HG03175 (cell line): ENCODE measurements around the gene CADM3.

Experiments used
- ATAC-seq: cut with Tn5 transposase; IDR thresholded peaks from one replicate; pipeline ENCODE4 v1.9.1; 2021; ENCODE audit warnings: mild to moderate bottlenecking, moderate library complexity; ENCODE audit not compliant: unreplicated experiment

Gene CADM3

DNA sequence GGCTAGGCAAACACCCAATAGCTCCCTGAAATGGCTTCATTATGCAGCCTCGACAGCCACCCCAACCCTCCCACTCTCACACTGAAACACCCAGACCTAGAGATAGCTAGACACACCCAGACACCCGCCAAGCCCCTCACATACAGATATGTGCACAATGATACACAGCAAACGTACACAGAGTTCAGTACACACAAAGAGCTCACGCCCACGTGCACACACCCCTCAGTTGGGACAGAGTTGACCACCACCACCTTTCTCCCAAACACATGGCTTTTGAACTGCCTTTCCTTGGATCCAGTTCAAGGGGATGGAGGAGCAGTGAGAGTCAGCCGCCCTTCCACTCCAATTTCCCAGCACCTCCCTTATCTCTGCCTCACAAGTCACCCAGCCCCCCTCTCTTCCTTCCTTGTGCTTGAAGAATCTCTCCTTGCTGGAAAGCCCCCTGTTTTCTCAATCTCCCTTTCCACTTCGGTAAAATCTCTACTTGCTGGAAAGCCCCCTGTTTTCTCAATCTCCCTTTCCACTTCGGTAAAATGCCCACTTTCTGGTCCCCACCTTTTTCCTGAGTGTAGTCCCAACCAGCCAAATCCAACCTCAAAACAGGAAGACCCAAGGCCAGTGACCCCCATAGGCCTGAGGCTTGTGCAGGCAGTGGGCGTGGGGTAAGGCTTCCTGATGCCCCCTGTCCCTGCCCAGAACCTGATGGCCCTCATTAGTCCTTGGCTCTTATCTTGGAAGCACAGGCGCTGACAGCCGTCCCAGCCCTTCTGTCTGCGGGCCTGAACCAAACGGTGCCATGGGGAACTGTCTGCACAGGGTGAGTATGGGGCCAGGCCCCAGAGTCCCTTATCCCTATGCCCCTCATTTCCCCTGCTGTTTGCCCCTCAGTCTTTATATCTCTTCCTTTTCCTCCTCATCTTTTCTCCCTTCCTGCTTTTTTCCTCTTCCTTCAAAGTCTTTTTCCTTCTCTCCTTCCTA lies 33.0 kb downstream of the CADM3 start, which contains the start of gene ACKR1:
TSS of gene ACKR1 (plus strand) at position 715 of the 981 bp plus-strand sequence. CDS start at position 800, 85 bp downstream.
- ATAC-seq, result no peak

DNA sequence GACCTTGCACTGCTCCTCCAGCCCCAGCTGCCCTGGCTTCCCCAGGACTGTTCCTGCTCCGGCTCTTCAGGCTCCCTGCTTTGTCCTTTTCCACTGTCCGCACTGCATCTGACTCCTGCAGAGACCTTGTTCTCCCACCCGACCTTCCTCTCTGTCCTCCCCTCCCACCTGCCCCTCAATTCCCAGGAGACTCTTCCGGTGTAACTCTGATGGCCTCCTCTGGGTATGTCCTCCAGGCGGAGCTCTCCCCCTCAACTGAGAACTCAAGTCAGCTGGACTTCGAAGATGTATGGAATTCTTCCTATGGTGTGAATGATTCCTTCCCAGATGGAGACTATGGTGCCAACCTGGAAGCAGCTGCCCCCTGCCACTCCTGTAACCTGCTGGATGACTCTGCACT lies 33.8 kb downstream of the CADM3 start:
- ATAC-seq, result no peak

DNA sequence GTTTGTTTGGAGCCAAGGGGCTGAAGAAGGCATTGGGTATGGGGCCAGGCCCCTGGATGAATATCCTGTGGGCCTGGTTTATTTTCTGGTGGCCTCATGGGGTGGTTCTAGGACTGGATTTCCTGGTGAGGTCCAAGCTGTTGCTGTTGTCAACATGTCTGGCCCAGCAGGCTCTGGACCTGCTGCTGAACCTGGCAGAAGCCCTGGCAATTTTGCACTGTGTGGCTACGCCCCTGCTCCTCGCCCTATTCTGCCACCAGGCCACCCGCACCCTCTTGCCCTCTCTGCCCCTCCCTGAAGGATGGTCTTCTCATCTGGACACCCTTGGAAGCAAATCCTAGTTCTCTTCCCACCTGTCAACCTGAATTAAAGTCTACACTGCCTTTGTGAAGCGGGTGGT lies 34.7 kb downstream of the CADM3 start:
- no peak for ATAC-seq

DNA sequence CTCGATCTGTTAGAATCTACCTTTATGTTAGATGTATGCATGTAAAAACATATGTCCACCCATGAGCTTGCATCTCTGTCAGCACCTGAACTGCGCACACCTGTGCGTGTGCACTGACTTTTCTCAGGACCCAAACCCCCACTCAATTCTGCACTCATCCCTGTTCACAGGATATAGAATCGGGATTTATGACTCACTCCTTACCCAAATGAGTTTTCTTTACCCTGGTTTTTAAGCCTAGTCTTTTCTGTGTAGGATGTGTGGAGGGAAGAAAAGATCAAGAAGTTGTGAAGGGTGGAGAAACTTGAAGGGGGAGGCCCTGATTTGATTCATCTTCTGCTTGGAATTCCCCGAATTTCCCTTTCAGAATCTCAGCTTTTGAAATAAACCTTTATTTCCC lies 35.7 kb downstream of the CADM3 start:
- no peak for ATAC-seq

DNA sequence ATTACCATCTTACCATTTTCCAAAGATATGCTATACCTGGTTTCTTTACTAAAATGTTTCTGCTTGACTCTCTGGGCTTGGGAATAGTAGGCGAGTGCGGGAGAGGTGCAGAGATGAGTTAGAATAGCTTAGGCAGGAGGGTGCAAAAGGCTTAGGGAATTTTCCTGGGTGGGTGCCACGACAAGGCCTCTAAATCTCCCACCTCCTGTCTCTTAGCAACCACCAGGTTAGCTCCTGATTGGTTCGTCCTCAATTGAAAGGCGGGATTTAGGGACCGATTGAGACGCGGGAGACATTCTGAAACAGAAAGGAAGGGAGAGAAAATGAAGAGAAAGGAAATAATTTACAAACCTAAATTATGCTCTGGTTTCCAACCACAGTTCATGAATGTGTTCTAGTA lies 36.4 kb downstream of the CADM3 start:
- ATAC-seq, result no peak

DNA sequence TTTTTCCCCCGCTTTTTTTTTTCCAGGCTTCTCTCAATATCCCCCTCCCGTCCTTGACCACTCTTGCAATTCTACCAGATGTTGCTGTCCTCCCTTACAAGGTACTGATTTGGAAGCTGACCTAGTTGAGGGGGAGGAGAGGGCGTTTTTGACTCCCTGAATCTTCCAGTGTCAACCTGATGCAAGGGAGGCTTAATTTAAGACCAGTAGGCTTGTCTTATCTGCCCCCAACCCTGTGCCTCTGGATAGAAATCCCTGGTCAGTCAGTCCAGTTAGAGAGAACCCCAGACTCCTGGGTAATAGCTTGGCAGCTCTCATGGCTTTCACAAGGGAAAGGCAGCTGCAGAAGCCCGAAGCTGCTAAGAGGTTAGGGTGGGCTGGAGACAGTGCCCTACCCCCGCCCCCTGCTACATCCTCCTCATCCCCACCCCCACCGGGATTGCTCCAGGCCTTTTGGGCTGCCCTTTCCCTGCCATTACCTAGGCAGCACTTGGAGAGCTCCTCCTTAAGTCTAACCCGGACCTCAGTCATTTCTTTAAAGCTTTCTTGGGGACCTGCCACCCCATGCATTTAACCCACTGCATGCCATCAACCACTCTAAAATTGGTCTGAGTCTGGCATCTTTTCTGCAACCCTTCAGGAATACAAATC lies 36.9 kb downstream of the CADM3 start:
- no peak for ATAC-seq

DNA sequence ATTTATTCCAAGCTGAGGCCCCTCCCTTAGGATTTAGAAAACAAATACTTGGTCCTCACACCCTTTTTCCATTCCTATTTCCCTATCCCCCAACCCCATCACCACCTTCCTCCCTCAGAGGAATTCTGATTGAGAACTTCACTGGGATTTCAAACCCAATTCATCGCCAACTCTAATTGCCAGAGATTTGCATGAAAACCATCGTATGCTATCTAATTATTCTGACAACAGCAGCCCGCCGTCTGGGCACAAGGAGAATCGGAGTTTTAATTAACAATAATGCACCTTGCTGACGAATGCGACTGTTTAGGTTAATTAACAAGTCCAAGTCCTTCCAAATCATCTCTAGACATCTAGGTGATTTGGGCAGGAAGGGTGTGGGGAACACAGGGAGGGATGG lies 37.6 kb downstream of the CADM3 start:
- ATAC-seq, result no peak

DNA sequence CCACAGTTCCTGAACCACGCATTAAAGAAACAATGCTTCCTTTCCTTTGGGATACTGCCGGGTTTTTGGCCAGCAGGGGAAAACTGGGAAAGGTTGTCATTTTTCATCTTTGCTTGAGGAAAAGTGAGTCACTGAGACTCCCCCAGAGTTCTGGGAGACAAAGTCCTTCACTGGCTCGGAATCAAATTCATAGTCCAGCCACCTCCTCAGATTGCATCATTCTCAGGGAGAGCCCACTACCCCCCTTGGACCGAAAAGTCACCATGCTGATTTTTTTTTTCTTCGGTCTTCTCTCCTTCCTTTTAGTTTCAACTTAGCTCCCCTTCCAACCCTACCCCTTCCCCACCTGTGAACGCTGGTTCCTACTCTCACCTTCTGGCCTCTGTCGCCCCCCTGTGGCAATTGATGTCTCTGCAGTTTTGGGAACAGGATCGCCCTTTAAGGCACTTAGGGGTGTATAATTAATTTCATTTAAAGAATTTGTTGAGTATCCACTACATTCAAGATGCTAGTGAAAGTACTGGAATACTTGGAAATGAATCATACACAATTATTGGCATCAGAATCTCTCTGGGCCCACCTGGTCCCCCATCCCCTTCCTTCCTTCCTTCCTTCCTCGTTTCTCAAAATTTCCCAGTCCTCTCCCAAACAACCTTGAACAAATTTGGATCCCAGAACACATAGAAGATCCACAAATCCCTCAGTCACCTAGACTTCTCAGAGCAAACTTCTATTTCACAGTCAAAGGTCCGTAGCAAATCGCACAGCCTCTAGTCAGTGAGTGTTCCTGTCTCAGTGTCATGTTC lies 40.1 kb downstream of the CADM3 start:
- ATAC-seq, result no peak

DNA sequence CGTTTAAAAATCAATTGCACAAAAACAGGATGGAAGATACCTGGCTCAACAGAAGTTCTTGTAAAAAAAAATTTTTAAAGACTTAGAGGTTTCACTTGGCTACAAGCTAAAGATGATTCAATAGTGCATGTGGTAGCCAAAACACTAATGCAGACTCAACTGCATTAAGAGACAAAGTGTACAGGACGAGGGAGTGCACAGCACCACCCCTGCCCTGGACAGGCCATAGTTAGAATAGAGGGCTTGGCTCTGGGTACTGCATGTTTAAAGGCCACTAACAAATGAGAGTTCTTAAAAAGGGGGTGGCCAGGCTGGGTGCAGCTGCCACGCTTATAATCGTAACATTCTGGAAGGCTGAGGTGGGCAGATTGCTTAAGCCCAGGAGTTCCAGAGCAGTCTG lies 41.2 kb downstream of the CADM3 start:
- ATAC-seq, result no peak

DNA sequence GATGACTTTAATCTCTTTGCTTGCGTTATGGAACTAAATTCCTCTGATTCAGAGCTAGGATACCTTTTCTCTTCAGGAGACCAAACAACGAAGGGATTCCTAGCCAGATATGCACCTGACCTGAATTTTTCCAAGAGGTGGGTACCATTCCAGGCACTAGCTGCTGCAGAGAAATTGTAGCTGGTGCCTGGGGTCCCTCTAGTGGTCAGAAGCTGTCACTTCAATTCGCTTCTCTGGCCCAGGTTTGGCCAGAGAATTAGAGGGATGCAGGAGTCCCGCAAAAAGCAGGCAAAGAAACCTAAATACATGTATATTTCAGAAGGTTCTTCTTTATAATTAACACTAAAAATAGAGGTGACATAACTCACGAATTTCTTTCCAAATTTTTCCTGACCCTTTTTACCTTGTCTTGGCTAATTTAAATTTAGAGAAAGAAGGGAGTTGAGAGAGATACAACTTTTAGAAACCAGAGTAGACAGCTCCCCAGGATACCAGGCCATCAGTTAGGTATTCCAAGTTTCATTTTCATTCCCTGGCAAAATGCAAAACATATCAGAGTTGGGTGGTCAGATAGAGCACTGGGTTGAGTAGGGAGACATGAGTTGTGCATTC lies 42.8 kb downstream of the CADM3 start:
- no peak for ATAC-seq

DNA sequence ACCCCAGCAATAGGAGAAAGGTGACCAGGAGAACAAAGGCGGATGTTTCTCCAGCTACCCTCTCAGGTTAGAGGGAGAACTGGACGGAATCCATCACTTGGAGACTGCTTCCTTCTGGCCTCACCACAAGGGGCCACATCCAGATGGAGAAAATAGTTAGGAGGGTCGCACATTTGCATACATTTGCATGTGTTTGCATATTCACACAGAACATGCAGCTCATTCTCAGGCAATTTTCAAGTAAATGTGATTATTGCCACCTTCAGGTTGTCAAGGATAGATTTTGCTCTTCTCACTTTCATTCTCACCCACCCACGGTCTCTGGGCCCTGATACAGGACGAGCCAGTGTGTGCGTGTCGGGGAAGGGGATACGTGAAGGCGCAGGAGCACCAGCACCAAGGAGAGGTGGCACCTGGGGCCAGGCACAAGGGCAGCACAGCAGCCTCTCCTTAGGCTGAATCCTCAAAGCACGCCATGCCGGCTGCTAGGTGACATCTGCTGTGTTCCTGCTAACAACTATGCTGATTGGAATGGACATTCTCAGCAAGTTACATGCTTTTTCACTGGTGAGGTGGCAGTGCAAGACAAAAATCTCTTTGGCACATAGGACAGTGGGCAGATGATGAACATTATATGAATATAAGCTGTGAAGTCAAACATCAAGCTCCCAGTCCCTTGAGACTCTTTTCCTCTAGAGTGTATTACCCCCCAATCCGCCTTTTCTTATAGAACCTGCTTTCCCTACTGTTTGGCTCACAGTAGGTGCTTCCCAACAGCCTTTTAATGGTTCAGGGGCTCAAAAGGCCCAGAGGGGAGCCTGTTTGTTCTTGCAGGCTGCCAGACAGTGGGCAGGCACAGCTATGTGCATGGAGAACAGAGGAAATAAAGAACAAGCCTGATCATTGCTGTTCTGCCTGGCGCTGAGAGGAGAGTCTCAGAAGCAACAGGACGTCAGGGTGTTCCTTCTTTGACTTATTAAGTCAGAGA lies 47.5 kb downstream of the CADM3 start:
- ATAC-seq, result no peak

DNA sequence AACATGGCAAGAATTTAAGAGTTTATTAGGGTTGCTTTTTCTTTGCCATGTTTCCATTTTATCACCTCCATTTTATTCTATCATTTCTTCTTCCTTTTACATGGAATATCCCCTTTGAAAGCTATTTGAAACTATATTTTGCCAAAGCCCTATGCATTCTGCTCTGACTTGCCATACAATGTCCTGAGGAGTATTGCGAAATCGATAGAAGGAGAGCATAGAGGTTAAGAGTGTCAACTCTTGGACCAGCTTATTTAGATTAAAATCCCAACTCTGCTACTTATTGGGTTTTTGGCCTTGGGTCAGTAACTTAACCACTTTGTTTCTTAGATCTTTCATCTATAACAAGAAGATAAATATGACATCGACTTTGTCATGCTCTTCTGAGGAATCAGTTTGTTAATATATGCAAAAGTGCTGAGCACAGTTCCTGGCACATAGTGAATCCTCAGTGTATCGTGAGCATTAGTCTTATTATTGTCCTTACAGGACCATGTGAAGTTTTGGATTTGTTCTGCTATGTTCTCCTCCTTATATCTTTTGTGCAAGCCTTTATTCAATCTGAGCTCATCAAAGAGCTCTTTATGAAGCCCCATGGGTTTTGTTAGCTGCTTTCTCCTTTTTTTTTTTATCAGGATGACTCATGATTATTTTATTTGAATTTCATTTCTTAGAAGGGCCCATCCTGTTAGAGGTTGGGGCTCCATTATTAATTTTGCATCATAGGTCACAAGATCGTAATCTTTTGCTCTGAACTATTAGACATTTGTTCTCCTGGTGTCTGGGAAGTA lies 50.9 kb downstream of the CADM3 start:
- no peak for ATAC-seq

DNA sequence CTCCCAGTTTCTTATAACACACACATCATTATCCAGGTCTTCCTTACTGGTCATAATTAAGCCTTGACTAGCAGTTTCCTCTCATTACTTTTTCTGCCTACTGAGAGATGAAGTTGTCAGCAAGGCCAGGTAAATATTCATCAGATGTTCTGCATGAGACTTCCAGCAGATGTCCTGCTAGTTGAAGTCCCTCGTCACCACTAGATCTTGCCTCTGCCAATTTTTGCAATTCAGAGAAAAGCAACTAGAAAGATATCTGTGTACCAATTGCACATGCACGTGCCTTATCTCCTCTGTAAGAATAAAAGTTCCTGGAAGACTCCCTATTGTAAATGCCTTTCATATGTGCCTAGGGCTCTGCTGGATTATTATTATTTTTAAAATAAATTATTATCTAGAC lies 51.6 kb downstream of the CADM3 start:
- no peak for ATAC-seq

DNA sequence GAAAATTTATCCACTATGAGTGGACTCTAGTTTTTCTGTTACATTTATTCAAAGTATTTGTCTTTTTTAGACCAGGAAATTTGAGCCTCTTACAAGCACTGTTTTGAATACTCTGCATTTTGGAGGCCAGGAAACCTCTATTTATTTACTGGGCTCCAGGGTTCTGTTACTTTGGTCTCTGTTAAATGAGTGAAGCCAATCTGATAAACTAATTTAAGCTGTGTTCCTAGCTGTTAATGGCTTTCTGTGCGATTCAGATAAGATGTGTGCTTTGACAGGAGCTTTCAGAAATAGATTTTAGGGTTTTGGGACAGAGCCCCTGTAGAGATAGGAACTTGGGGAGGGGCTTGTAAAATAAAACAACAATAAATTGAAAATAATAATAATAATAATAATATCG lies 57.1 kb downstream of the CADM3 start:
- ATAC-seq, result no peak

DNA sequence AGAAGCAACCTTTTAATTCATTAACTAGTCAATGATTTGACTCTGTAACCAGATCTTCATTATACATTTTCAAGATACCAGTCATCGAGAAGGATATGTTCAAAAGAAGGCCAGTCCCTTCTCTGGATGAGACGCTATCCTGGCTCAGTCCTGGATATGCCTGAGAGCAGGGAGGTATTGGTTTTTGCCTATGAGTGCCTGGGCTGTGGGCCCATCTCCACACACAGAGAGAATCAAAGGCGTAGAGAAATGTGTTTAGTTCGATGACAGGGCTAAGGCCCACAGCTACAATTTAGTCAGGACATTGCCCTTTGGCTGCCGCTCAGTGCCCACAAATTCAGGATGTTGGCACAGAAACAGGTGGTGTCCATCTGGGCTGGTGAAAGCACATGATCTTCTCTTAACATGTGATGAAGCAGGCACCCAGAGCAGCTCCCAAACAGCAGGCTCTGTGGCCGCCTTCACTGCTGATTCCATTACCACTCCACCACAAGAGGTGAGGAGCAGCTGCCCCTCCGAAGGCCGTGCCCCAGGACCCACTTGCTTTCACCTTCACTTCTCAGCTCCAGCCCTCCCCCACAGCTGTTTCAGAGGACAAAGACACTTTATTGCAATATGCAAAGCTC lies 58.0 kb downstream of the CADM3 start:
- no peak for ATAC-seq

DNA sequence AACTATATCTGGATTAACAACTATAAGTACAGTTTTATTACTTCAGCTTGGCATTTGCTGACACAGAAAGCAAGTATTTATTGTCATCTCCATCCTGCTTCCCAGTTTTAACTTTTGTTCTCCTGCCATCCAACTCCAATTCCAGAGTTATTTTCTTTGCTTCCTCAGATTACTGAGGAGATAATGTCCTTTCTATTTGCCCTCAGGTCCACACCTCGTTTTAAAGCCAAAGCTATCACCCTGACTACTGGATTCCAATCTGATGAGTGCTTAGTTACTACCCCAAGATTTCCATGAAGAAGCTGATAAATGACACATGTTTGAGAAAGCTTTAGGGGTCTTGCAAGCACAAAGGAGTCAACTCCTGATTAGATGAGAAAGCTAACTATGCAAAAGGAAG lies 58.5 kb downstream of the CADM3 start:
- no peak for ATAC-seq

DNA sequence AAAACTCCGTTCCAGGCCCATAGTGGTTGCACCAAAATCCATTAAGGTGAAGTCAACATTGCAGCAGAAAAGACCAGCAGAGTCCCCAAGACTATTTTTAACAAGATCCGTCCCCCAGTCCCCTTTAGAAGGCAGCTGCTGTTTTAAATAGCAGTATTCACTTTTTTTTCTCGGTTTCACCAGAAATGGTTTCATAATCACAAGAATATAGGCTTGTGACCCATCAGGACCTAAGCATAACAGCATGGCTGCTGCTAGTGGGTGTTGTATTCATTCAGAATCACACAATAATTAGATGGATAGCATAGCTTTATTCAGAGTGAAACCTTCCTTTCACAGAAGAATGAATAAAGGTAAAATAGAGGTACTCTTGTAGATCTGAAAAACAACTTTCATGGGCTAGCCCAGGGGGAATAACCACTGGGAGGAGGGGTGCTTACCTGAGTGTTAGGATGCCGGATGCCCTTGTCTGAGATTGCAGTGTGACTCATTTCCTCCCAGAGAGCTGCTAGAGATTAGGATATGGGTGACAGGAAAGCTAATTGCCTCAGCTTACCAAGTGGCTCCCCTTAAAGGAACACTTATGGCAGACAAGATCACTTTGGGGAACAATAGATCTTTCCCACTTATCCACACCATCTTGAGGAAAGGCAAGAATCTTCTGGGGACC lies 68.3 kb downstream of the CADM3 start:
- ATAC-seq, result peak; percentile 84

DNA sequence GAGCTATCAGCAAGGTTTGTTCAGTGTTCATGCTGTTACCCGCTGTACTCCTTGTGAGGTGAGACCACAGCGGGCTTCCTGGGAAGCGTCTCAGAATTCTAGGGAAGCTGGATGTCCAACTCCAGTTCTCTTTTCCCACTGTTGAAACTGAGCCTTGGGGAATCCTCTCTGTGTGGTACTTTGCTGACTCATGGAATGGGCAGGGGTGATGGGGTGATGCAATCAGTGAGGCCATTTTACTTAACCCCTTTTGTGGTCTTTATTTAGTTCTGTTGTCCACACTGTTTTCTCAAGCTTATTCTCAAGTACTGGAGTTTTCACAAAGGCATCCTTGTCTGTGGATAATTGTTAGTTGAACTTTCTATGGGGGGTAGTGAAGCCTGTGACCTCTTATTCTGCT lies 75.9 kb downstream of the CADM3 start:
- no peak for ATAC-seq
